ENCODE results near the gene MYT1.
"Not testable (repeated sequence)": the region's sequence is repeated elsewhere in the genome, so short reads cannot be mapped to it uniquely, and the experiment has no call there.

Gene MYT1

DNA sequence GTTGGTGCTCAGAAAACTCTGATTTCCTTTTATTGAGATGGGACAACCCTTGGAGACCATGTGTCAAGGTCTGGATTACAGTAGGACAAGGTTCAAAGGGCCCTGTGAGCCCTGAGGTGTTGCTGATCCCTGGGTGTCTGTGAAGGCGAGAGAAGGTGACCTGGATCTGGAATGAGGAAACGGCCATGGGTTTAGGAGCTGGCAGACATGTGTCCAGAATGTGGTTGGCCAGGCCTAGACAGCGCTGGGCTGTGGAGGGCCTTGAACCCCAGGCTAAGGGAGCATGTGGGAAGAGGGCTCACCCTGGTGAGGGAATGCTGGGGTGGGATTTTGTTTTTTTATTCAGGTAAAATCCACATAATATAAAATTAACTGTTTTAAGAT, 116.2 kb downstream of the MYT1 start:
- DNase-seq: no peak

DNA sequence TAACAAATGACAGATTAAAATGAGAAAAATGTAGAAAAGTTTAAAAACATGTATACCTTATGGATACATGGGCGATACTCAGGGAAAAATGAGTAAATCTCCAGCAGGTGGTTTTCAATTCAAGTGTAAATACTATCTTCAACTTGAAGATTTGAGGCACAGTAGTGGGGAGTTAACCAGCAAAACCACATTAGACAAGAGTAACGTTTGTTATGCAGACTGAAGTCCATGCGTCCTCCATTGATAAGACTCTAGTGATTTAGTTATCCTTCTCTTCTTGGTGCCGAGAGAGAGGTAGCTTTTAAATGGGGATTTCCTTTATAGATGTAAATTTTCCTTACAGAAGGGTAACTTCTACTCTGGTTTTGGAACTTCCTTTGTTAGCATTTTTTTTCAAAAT, 119.4 kb downstream of the MYT1 start:
- DNase-seq: no peak

DNA sequence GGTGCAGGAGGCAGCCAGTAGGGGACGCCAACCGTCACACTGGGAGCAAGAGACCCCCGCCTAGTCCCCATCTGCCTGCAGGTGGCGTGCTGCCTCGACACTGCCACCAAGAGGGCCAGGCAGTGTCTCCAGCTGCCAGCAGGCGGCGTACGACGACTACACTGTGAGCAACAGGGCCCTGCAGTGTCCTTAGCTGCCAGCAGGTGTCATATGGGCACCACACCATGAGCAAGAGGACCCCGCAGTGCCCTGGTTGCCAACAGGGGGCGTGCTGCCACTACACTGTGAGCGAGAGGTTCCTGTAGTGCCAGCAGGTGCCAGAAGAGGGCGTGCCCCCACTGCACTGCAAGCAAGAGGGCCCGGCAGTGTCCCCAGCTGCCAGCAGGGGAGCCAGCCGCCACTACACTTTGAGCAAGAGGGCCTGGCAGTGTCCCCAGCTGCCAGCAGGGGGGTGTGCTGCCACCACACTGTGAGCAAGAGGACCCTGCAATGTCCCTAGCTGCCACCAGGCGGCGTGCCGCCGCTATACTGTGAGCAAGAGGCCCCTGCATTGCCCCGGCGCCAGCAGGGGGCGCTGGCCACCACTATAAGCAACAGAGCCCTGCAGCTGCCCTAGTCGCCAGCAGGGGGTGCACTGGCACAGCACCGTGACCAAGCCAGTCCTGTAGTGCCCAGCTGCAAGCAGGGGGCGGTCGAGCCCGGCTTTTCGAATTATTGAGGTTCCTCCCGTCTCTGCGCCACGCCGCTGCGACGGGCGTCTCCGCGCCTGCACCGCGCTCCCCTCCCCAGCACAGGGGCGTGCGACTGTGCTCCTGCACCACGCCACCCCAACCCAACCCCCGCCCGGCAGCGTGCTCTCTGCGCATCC, 121.6 kb downstream of the MYT1 start:
- not testable (repeated sequence) for DNase-seq

DNA sequence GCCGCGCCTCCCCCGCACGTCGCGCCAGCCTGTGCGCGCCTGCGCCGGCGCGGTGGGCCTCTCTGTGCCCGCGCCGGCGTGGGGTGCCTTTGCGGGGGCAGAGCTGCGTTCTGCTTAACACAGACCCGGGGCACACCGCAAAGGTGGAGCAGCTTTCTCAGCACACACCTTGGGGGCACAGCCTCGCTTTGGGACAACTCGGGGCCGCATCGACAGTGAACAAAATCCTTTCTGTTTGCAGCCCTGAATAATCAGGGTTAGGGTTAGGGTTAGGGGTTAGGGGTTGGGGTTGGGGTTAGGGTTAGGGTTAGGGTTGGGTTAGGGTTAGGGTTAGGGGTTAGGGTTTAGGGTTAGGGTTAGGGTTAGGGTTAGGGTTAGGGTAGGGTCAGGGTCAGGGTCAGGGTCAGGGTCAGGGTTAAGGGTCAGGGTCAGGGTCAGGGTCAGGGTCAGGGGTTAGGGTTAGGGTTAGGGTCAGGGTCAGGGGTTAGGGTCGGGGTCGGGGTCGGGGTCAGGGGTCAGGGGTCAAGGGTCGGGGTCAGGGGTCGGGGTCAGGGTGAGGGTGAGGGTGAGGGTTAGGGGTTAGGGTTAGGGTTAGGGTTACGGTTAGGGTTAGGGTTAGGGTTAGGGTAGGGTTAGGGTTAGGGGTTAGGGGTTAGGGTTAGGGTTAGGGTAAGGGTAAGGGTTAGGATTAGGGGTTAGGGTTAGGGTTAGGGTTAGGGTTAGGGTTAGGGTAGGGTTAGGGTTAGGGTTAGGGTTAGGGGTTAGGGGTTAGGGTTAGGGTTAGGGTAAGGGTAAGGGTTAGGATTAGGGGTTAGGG, 122.4 kb downstream of the MYT1 start:
- not testable (repeated sequence) for DNase-seq

DNA sequence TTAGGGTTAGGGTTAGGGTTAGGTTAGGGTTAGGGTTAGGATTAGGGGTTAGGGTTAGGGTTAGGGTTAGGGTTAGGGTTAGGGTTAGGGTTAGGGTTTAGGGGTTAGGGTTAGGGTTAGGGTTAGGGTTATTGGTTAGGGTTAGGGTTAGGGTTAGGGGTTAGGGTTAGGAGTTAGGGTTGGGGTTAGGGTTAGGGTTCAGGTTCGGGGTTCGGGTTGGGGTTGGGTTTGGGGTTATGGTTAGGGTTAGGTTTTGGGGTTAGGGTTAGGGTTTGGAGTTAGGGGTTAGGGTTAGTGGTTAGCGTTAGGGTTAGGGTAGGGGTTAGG, 123.0 kb downstream of the MYT1 start:
- DNase-seq: not testable (repeated sequence)
